Skin of body (tissue), 2 donors: ENCODE data around the gene ZNF2. TPM values are rescaled to one million over a fixed set of nuclear protein-coding genes. Genes with fewer than 3 reads are reported as not detected.

Experiments
- DNase-seq: peaks from one replicate; lab custom pipeline; 2025; lab: John Stamatoyannopoulos, UW
- total RNA-seq: library from RNA; depleted of rRNA; stranded (reverse); fragments of >200 nt; gene quantifications from one replicate; pipeline ENCODE4 v1.2.3, GENCODE V29; 2014

Gene ZNF2
- total RNA-seq, 1 donor from 2014 or later: 4.1 TPM

DNA sequence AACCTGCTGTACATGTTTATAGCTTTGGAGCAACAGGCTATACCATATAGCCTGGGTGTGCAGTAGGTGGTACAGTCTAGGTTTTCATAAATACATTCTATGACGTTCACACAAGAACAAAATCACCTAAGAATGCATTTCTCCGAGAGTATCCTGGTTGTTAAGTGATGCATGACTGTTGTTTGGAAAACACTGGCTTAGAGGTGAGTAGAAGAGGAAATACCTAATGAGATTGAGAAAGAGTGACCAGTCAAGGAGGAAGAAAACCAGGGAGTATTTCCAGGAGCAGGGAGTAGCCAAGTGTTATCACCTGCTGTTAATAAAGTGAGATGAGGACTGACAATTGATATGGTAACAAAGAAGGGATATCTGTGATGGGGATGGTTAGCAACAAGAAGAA, 38.8 kb downstream of the ZNF2 start:
- no peak for DNase-seq

GRCh38 chr2:95206096-95206495, 40.5 kb downstream of the ZNF2 start:
- DNase-seq: no peak

DNA sequence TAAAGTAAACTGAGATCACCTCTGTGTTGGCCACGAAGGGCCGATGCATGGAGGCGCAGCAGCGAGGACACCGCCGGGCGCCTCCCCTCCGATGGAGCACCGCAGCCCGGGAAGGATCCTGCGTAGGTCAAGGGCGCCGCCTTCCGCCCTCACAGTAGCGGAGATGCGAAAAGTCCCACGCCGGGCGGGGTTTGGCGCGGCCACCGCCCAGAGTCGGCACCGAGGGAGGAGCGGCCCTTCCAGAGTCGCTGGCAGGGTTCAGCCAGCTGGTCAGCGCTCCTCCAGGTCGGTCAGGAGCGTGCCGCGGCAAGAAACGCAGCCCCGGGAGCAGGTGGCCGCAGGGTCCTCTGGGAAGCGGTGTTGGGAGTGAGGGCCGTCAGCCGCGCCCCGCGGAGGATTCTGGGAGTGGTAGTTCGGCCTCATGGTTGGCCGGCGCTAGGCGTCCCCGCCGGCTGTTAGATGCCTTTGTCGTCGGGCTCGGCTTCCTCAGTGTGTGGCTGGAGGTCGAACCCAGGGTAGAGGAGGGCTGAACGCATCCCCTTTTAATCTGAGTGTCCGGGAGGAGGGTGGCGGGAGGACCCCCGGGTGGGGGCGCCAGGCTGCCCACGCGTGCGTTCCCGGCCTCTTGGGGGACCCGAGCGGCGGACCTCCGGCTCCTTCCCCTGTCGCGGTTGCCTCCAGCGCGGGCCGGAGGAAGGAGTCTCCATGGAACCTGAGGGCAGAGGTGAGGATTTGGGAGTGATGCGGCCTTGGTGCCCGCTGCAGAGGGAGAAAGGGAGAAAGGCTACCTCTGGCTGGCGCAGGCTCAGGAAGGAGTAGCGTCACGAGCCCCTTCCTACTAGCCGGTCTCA, 41.7 kb downstream of the ZNF2 start, which contains the start of gene ZNF892:
Gene ZNF892, plus strand, starts transcription at position 411 of the 851 bp plus-strand sequence. Its CDS starts 295 bp downstream, at position 706.
- DNase-seq: peak; percentile 80

GRCh38 chr2:95208106-95208505, 42.5 kb downstream of the ZNF2 start:
- no peak for DNase-seq

- DNase-seq: no peak
Observed at GRCh38 chr2:95215018-95215612, 49.5 kb downstream of the ZNF2 start.

GRCh38 chr2:95220449-95220848, 54.8 kb downstream of the ZNF2 start:
- DNase-seq: no peak

GRCh38 chr2:95225658-95226057, 60.0 kb downstream of the ZNF2 start:
- no peak for DNase-seq

- no peak for DNase-seq
Observed at GRCh38 chr2:95231723-95232122, 66.1 kb downstream of the ZNF2 start.

DNA sequence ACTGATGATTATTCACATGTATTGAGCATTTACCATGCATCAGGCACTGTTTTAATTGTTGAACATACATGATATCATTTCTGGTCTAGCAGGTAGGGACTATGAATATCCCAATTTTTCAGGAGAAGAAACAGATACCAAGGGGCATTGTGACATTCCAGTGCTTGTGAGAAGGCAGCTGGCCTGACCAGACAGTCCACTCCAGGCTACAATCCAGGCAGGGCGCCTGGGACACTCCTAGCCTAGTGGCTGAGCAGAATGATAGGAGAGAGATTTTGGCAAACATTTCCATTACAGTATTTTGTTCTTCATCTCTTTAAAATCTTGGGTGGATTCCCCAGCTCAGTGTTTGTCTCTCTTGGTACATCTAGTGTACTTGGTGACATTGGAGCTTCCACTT, 66.6 kb downstream of the ZNF2 start:
- DNase-seq: no peak

Other genes starting within 250 kb of the ZNF2 start
- 2.4 TPM for gene MAL, start 140.1 kb upstream of the ZNF2 start, total RNA-seq
- gene MRPS5, start 44.0 kb upstream of the ZNF2 start, total RNA-seq: 52.0 TPM
- gene ZNF514, start 6.0 kb upstream of the ZNF2 start, total RNA-seq: 25.1 TPM
- gene ZNF892, start 41.7 kb downstream of the ZNF2 start, total RNA-seq: 5.8 TPM
- gene PROM2, start 108.6 kb downstream of the ZNF2 start, total RNA-seq: 9.4 TPM
- 2.4 TPM for gene KCNIP3, start 131.5 kb downstream of the ZNF2 start, total RNA-seq
- 14.1 TPM for gene FAHD2A, start 236.9 kb downstream of the ZNF2 start, total RNA-seq